Measurements from ENCODE around the gene CIT. TPM values are rescaled to one million over a fixed set of nuclear protein-coding genes. Genes with fewer than 3 reads are reported as not detected.
A peak's percentile ranks its signal among the peaks of the same experiment; 100 is the strongest.

Gene CIT
- total RNA-seq, 6 experiments from 2014 or later, result 1.8 to 12.8 (median 3.3) TPM

DNA sequence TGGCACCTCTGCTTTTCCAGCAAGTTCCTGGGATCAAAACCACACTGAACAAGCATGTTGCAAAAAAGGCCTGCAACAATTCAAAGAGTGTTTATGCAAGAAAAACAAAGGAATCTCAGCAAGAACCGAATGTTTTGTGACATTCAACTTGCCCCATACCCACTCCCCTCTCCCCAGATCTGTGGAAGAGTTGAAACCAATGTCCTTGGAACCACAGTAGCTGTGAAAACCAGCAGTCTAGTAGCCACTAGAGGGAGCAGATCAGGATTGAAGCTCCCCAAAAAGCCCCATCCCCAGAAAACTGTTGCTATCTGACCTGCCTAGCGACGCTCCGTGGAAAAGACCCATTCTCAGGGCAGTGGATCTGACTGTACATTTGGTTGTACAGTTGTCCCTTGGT is 182.1 kb downstream of the CIT start:
- H3K4me3 ChIP-seq, result no peak overlapping the region
- no peaks in the 10 kb centered on the region for H3K9me3 ChIP-seq
- H3K4me1 ChIP-seq, result peaks cover 0 to 7% (median 3%) of the 10 kb centered on the region in 4 donors
- intact Hi-C loops (cut with DNase I), result no loop called here
- DNase-seq (no peak), ATAC-seq (peak; percentile 34 to 66 (median 54))
- no peaks in the 10 kb centered on the region for H3K36me3 ChIP-seq
- H3K27ac ChIP-seq, result no peak overlapping the region
- WGBS (ENCODE audit: insufficient coverage, low coverage, low lambda C conversion rate, missing lambda C conversion rate), result 30% methylated on average over 1 of the region's 4 CpGs
- no peaks in the 10 kb centered on the region for H3K27me3 ChIP-seq
- TF ChIP-seq POLR2A (IDR thresholded peaks at IDR 0.05), result no peak
- TF ChIP-seq, protein P1, sequence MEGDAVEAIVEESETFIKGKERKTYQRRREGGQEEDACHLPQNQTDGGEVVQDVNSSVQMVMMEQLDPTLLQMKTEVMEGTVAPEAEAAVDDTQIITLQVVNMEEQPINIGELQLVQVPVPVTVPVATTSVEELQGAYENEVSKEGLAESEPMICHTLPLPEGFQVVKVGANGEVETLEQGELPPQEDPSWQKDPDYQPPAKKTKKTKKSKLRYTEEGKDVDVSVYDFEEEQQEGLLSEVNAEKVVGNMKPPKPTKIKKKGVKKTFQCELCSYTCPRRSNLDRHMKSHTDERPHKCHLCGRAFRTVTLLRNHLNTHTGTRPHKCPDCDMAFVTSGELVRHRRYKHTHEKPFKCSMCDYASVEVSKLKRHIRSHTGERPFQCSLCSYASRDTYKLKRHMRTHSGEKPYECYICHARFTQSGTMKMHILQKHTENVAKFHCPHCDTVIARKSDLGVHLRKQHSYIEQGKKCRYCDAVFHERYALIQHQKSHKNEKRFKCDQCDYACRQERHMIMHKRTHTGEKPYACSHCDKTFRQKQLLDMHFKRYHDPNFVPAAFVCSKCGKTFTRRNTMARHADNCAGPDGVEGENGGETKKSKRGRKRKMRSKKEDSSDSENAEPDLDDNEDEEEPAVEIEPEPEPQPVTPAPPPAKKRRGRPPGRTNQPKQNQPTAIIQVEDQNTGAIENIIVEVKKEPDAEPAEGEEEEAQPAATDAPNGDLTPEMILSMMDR (IDR thresholded peaks at IDR 0.05), result peak; percentile 44 to 57 (median 48)

DNA sequence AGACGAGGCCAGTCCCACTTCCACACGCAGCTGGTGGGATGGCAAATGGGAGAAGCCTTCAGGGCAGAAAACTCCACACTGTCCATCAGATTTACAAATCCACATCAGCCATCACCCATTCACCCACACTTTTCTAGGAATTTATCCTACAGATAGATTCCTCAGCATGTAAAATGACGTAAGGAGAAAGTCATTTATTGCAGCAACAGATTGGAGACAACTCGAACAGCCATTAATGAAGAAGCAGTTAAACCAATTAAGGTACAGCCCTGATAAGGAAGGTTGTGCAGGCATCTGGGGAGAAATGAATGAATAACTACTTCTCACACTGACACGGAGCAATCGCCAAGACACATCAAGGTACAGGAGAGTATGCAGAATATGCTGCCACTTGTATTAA is 183.0 kb downstream of the CIT start:
- H3K4me1 ChIP-seq, result peaks cover 0 to 9% (median 3%) of the 10 kb centered on the region in 4 donors
- no peak for TF ChIP-seq POLR2A (IDR thresholded peaks at IDR 0.05)
- TF ChIP-seq, protein P1 (IDR thresholded peaks at IDR 0.05), result no peak
- no peak overlapping the region for H3K4me3 ChIP-seq
- no peaks in the 10 kb centered on the region for H3K36me3 ChIP-seq
- H3K27me3 ChIP-seq, result no peaks in the 10 kb centered on the region
- no peak for ATAC-seq
- H3K9me3 ChIP-seq, result no peaks in the 10 kb centered on the region
- no peak for DNase-seq
- H3K27ac ChIP-seq, result no peak overlapping the region
- intact Hi-C loops (cut with DNase I), result no loop called here
- 95% methylated on average over 6 of the region's 6 CpGs for WGBS (ENCODE audit: insufficient coverage, low coverage, low lambda C conversion rate, missing lambda C conversion rate)

DNA sequence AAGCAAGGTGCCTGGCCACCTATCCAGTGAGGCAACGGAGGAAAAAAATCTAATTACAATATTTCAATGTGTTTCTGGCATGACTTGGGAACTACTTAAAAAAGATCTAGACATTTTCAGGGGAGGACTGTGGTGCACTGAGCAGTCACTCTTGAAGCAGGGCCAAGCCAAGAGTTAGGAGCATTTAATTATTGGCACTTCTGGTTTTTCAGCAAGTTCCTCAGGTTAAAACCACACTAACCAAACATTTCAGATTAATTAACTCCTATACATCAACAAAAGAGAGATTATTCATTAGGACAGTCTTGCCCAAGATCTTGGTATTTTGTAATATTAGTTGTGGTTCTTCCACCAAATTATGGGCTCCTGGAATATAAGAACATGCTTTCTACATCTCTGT is 183.6 kb downstream of the CIT start:
- intact Hi-C loops (cut with DNase I), result no loop called here
- WGBS (ENCODE audit: insufficient coverage, low coverage, low lambda C conversion rate, missing lambda C conversion rate), result 90% methylated on average over 1 of the region's 1 CpG
- no peaks in the 10 kb centered on the region for H3K9me3 ChIP-seq
- H3K4me1 ChIP-seq, result peaks cover 0 to 15% (median 3%) of the 10 kb centered on the region in 4 donors
- ATAC-seq (no peak), DNase-seq (no peak)
- TF ChIP-seq, protein P1 (IDR thresholded peaks at IDR 0.05), result no peak
- no peak for TF ChIP-seq POLR2A (IDR thresholded peaks at IDR 0.05)
- no peaks in the 10 kb centered on the region for H3K27me3 ChIP-seq
- peak overlapping the region in 1 of 3 donors; percentile 1 for H3K27ac ChIP-seq
- H3K36me3 ChIP-seq, result no peaks in the 10 kb centered on the region
- no peak overlapping the region for H3K4me3 ChIP-seq

DNA sequence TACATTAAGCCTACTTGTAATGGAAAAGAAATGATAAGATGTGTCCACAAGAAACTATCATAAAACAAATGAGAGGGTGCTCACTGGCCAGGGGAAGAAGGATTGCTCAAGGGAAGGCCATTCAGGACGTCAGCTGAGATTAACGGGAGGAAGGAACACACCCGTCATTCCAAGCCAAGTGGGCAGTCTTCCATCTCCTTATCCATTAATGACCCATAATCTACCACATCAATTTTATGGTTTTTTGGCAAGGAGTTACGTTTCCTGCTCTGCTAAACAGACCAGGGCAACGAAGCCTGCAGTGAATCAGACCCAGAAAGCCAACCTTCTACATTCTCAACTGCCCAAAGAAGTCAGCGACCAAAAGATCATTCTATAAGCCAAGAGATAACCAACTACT is 184.1 kb downstream of the CIT start:
- intact Hi-C loops (cut with DNase I), result no loop called here
- no peak for DNase-seq
- Histone ChIP-seq H3K9me3 (no peaks in the 10 kb centered on the region), H3K27me3 (no peaks in the 10 kb centered on the region), H3K36me3 (no peaks in the 10 kb centered on the region), H3K4me3 (no peak overlapping the region), H3K27ac (peak overlapping the region in 1 of 3 donors; percentile 1), H3K4me1 (peaks cover 0 to 18% (median 3%) of the 10 kb centered on the region in 4 donors)
- peak; percentile 46 to 63 (median 60) for ATAC-seq
- WGBS (ENCODE audit: insufficient coverage, low coverage, low lambda C conversion rate, missing lambda C conversion rate), result 27% methylated on average over 3 of the region's 6 CpGs
- TF ChIP-seq POLR2A (IDR thresholded peaks at IDR 0.05), result no peak
- TF ChIP-seq, protein P1 (IDR thresholded peaks at IDR 0.05), result no peak

DNA sequence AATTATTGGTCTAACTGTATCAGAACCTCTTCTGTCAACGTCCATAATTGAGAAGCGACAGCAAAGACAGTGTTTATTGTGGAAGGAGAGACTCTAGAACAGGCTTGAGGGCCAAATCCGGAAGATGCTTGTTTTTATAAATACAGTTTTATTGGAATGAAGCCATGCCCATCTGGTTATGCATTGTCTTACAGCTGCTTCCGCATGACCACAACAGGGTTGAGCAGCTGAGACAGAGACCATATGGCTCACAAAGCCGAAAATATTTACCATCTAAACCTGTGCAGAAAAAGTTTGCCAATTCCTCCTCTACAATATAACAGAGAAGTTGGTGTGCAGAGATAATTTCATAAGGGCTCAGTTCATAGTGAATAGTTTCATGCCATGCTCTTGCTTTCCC is 184.7 kb downstream of the CIT start:
- no peak for ATAC-seq
- WGBS (ENCODE audit: insufficient coverage, low coverage, low lambda C conversion rate, missing lambda C conversion rate), result 69% methylated on average over 5 of the region's 5 CpGs

More for the DNA sequence above, 184.7 kb downstream of the CIT start:
- TF ChIP-seq, protein P1 (IDR thresholded peaks at IDR 0.05), result no peak
- TF ChIP-seq POLR2A (IDR thresholded peaks at IDR 0.05), result no peak
- H3K36me3 ChIP-seq, result no peaks in the 10 kb centered on the region
- no peaks in the 10 kb centered on the region for H3K9me3 ChIP-seq
- H3K27ac ChIP-seq, result no peak overlapping the region
- DNase-seq, result no peak
- no peaks in the 10 kb centered on the region for H3K27me3 ChIP-seq
- intact Hi-C loops (cut with DNase I), result no loop called here
- peaks cover 0 to 22% (median 3%) of the 10 kb centered on the region in 4 donors for H3K4me1 ChIP-seq
- no peak overlapping the region for H3K4me3 ChIP-seq
